ENCODE measurements around the gene BTRC.
"Not testable (repeated sequence)": the region's sequence is repeated elsewhere in the genome, so short reads cannot be mapped to it uniquely, and the experiment has no call there.

Gene BTRC

DNA sequence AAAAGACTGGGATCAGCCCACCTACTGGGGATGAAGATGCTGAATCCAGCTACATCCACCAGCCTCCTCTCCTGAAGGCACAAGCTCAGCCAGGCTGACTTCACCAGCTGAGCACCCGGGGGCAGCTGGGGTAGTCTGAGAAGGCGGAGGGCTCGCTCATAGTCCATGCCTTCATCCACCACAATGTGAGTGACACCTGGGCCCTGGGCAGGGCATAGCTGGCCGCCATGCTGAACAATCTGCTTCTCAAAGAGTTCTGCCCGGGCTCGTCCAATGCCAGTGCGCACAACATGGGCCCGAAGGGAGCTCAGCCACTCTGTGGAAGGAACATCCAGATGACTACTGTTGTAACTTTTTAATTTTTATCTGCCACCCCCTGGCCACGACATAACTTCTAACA is 231.9 kb downstream of the BTRC start:
- DNase-seq (ENCODE audit: low read depth in 2 of 2) = no peak

DNA sequence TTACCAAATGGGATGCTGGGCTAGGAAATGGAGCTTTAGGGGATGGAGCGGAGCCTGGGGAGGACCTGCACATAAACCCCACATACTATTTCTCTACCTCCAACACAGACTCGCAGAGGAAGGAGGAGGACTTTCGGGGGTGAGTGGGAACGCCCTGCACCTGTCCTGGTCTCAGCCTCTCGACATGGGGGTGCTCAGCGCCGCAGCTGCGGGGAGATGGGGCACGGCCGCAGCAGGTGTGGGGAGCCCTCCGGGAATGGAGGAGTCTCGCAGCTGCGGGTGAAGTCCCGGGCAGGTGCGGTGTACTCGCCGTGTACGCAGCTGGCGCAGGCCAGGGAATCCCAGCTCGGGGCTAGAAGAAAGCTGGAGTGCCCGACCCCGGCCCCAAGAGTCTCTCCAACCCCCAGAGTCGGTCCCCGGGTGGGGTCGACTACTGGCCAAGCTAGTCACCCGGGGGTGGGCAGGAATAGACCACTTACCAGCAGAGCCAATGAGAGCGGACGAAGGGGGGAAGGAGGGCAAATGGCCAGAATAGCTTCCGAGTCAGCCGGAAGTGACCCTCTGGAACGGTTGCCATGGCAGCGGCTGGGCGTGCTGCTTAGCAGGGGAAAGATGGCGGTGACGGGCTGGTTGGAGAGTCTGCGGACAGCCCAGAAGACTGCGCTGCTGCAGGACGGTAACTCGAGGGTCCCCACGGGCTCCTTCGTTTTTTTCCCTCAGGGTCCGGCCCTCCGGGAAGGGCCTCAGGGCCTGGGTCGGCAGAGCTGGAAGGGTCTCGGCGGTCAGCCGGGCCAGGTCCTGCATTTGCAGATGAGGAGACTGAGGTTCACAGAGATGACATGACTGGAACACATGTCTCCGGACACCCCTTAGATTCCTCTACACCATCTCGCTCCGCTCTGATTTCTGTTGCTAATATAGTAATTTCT is 234.0 kb downstream of the BTRC start, which contains the start of the genes DPCD and POLL:
TSS of gene DPCD (plus strand) at position 597 of the 929 bp plus-strand sequence. CDS start at position 613, 16 bp downstream.
TSS of gene POLL (minus strand) at position 533 of the 929 bp plus-strand sequence. CDS start 897 bp downstream, outside the sequence.
- peak; percentile 84 to 87 for DNase-seq (ENCODE audit: low read depth in 2 of 2)

DNA sequence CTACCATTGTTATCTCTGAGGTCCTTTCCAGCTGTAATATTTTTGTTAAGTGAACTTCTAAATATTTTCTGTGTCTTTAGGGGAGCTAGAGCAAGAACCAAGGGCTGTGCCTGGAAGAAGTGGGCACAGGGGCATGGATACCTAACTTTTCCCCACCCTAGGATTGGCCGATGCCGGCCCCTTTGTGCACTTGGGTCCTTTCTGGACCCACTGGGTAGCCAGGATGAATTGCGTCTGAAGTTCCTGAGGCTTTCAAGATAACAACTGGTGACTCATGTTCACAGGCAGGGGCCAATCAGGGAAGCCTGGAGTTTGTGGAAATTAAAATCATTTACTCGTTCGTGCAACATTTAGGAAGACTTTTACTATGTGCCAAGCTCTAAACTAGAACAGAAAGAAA is 234.9 kb downstream of the BTRC start:
- no peak for DNase-seq (ENCODE audit: low read depth in 2 of 2)

GRCh38 chr10:101593331-101593730 is 239.4 kb downstream of the BTRC start:
- DNase-seq (ENCODE audit: low read depth in 2 of 2) = not testable (repeated sequence)

DNA sequence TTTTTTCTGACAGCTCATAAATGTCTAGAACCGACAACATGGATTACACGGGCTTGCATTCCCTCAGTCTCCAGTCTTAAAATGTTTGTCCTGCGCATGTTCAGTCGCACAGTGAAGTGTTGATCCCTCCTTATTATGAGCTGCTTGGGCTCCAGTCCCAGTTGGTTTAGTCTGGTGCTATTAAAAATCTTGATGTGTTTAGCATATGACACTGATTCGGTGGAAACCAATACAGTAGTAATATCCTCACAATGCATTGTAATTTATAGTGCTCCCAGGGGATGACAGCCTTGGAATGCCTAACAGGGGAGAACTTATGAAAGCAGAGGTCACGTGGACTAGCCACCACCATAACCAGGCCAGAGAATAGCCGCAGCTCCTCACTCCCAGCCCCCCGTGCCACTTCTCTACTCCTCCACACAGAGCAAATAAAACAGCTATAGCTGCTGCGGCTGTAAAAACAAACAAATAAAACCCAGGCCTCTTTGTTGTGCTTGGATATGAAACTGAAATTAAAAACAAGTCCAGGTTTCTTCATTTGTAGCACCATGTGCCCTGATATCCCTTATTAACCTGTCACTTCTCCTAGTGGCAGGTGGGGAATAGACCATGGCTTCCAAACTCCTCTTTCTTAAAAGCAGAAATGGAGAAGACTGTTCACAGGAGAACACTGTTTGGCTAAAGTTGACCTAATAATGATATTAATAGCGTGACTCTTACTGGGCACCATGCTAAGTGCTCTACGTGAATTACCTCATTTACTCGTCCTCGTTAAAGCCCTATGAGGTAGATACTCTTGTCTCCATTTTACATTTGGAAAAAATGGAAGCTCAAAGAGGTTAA is 241.8 kb downstream of the BTRC start:
- no peak for DNase-seq (ENCODE audit: low read depth in 2 of 2)

GRCh38 chr10:101597091-101597900 is 243.3 kb downstream of the BTRC start:
- no peak for DNase-seq (ENCODE audit: low read depth in 2 of 2)

DNA sequence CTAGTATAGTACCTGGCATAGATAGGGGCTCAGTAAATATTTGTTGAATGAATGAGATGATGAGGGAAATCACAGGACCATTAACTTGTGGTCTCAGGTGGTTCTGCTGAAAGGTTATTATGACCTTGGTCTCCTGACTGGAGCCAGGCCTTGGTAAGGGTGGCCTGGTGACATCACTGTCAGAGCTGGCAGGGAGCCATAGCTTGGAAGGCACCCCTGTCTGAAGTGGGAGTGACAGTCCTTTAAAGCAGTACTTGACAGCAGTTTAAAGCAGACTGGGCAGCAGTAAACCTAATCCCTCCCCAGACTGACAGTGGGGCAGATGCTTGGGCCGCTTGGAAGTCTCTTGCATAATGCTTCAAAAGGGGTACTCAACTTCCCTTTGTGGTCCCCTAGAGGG is 247.6 kb downstream of the BTRC start:
- DNase-seq (ENCODE audit: low read depth in 2 of 2) = no peak

- DNase-seq (ENCODE audit: low read depth in 2 of 2) = peak; percentile 12 to 20
These were observed 248.9 kb downstream of the BTRC start for GRCh38 chr10:101602761-101603398.
